Measurements from ENCODE around the gene BHMT2.

The BHMT2 gene

DNA sequence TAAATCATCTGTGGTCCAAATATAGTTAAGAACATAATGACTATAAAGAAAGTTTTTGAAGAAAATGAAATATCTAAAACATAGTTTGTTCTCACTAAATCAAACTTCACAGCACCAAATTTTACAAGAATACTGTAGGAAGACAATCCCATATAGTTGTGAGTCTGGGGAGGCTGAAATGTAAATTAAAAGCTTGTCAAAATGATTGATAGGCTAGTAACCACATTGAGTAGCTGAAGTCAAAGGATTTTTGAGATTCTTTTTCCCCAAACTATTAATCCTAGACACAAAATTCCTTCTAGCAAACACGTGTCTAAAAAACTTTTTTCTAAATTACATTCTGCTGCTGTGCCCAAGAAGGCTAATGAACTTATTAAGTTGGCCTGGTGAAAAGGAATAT, 55.0 kb downstream of the BHMT2 start:
- no peak for DNase-seq

DNA sequence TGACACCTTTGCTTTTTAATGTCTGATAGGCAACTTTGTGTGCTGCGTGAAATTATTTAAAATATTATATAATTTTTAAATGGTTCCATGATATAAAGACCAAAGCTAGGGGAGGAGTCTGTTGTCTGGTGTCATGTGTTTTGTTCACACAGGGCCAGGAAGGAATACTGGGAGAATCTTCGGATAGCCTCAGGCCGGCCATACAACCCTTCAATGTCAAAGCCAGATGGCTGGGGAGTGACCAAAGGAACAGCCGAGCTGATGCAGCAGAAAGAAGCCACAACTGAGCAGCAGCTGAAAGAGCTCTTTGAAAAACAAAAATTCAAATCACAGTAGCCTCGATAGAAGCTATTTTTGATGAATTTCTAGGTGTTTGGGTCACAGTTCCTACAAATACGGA, 61.2 kb downstream of the BHMT2 start:
- no peak for DNase-seq

DNA sequence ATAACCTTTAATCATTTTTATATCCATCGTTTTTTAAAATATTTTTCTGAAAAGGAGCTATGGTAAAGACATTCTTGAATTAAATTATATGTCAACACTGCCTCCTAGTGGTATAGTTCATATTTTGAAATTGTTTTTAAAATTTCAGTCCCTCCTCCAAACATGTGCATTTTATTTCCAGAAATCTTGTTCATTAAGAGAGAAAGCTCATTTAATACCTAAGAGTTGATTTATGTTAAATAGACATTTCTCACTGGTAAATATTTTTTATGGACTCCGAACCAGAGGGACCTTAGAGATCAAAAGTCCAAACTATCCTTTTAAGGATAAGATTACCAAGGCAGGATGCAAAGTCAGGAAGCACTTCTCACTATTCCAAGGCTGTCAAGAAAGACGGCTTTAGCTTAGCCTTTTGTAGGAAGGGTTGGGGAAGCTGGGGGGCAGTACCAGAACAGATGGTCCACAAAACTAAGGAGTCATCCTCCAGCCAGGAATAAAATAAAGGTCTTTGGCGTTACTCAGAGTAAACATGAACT, 63.6 kb downstream of the BHMT2 start:
- DNase-seq, result no peak

DNA sequence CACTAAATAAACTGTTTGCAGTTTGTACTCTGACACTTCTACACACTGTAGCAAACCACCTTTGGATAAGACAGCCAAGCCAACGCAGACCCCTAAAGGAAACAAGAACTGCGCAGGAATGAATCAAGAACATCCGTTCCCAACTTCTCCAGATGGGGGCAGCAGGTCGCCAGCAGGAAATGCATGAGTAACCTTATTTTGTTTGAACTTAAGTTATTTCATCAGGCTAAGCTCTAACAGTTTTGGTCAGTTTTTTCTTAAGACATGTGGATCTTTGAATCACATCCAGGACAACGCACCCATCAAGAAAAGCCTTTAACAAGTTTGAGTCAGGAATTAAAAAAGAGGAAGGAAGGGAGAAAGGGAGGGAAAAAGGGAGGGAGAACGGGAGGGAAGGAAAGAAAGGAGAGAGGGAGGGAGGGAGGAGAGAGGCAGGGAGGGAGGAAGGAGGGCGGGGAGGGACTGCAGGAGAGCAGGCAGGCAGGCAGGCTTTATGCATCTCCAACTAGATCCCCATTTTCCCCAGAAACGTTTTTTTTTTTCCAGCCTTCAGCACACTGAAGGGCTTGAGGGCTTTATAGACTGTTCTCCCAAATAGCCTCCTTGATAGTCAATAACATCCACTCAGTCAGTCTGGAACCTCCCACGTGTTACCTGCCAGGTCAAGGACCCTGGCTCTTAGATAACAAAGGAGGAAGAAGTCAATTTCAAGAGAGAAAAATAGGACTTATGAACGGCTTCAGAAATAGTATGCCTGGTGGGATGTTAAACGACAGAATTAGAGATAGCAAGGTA, 64.3 kb downstream of the BHMT2 start:
- peak; percentile 20 to 52 for DNase-seq

DNA sequence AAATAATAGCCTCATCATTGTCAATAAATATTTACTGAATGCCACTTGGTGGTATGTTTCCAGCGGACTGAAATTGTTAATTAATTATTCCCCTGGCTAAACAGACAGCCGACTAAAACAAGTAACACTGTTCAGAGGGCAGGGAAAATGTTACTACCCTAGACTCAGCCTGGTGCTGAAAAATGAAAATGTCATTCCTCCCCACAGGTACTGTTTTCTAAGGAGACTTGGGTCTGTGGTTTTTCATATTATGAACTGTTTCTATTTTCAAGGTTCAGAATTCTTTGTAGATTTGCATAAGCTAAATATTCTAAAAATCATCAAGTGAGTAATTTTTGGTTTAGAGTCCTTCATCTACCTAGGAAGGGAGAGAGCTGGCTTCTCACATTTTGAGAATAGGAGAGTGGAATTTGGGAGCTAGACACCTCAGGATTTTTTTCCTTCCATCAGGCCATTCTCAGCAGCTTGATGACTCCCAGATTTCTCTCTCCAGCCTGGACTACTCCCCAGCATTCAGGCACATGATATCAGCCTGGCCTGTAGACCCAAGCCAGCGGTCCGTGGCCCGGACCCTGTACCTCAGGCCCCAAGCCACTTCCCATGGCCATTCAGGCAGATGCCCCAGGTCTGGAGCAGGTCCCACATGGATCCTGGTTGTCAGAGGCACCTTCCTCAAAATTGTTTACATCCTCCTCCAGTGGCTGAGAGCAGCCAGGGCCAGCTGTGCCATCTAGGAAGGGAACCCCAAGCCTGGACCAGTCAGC, 66.4 kb downstream of the BHMT2 start:
- no peak for DNase-seq

DNA sequence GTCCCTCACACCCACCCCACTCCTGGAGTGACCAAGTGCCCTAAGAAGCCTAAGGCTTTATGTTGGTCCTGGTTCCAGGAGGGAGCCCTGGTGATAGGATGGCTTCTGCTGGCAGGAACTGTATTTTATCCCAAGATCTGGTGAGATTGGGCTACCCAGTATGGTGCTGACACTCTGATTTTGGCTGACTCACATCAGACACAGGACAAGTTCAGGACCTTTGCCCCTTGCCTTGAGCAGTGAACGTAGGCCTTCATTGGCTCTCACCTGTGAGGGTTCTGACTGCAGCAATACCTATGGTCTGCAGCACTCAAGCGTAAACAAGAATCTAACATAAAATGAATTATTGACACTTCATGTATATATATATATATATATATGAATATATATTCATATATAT, 67.1 kb downstream of the BHMT2 start:
- no peak for DNase-seq

Data from NCI-H187 (cell line).